Measurements from ENCODE around the gene ZNF18. TPM values are rescaled to one million over a fixed set of nuclear protein-coding genes. Genes with fewer than 3 reads are reported as not detected.

Gene ZNF18
- polyA plus RNA-seq, 3 donors = 4.0 to 8.9 (median 5.4) TPM

DNA sequence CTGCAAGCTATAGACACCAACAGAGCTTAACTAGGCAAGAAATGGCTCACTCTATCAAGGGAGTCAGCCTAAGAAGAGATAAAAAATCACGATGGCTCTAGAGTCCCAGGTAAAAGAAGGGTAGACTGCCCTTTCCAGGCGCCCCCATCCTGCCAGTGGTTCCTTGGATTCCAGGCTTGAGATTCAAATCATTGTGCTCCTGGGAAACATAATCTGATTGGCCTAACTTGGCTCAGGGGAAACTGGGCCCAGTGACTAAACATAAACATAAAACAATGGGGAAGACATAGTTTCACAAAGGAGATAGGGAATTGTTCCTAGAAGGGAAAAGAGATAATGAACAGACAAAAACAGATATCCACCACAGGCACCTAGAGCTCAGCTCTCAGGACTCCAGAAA, 56.4 kb downstream of the ZNF18 start:
- H3K36me3 ChIP-seq (replicated peaks in 1 of 2; ENCODE audit: control insufficient read depth in 1 of 2, insufficient read depth in 2 of 2, low read length in 2 of 2) = no peaks in the 10 kb centered on the region
- H4K20me1 ChIP-seq (ENCODE audit: insufficient read depth, low read length) = no peaks in the 10 kb centered on the region
- no peak overlapping the region for H3K4me2 ChIP-seq (replicated peaks; ENCODE audit: extremely low read depth, low read length, poor library complexity, severe bottlenecking)
- intact Hi-C loops (cut with micrococcal nuclease) = no loop called here
- no peaks in the 10 kb centered on the region for H3K79me2 ChIP-seq (ENCODE audit: insufficient read depth, low read length)
- H2AFZ ChIP-seq (ENCODE audit: insufficient read depth, low read depth, low read length, poor library complexity, severe bottlenecking) = no peak overlapping the region
- WGBS (ENCODE audit: insufficient coverage) = 83% methylated on average over 1 of the region's 2 CpGs
- H3K9me3 Mint-ChIP-seq = peaks cover 0 to 3% (median 0%) of the 10 kb centered on the region in 7 donors
- H3K4me3 ChIP-seq (replicated peaks in 1 of 3; ENCODE audit: low read depth in 2 of 3, low read length in 3 of 3) = no peak overlapping the region
- H3K4me1 Mint-ChIP-seq = no peaks in the 10 kb centered on the region
- no peak overlapping the region for H3K9ac ChIP-seq (ENCODE audit: insufficient read depth, low read length, poor library complexity, severe bottlenecking)
- DNase-seq = no peak
- no peak overlapping the region for H3K27ac ChIP-seq (ENCODE audit: low read depth in 1 of 2, low read length in 2 of 2)
- no peak overlapping the region for H3K27ac Mint-ChIP-seq
- peaks cover 0 to 2% (median 1%) of the 10 kb centered on the region in 3 donors for H3K27me3 Mint-ChIP-seq (ENCODE audit: low read depth in 3 of 3)
- H3K4me3 Mint-ChIP-seq = no peak overlapping the region
- H3K27me3 ChIP-seq (ENCODE audit: control insufficient read depth in 2 of 2, insufficient read depth in 2 of 2, low read length in 2 of 2) = no peaks in the 10 kb centered on the region
- TF ChIP-seq, protein P1, sequence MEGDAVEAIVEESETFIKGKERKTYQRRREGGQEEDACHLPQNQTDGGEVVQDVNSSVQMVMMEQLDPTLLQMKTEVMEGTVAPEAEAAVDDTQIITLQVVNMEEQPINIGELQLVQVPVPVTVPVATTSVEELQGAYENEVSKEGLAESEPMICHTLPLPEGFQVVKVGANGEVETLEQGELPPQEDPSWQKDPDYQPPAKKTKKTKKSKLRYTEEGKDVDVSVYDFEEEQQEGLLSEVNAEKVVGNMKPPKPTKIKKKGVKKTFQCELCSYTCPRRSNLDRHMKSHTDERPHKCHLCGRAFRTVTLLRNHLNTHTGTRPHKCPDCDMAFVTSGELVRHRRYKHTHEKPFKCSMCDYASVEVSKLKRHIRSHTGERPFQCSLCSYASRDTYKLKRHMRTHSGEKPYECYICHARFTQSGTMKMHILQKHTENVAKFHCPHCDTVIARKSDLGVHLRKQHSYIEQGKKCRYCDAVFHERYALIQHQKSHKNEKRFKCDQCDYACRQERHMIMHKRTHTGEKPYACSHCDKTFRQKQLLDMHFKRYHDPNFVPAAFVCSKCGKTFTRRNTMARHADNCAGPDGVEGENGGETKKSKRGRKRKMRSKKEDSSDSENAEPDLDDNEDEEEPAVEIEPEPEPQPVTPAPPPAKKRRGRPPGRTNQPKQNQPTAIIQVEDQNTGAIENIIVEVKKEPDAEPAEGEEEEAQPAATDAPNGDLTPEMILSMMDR (IDR thresholded peaks at IDR 0.05) = no peak
- H3K36me3 Mint-ChIP-seq = no peaks in the 10 kb centered on the region
- H3K9me3 ChIP-seq (replicated peaks in 1 of 2; ENCODE audit: control insufficient read depth in 1 of 2, insufficient read depth in 1 of 2, low read length in 2 of 2) = no peaks in the 10 kb centered on the region
- no peaks in the 10 kb centered on the region for H3K4me1 ChIP-seq (ENCODE audit: control insufficient read depth in 1 of 2, insufficient read depth in 2 of 2, low read length in 2 of 2)

DNA sequence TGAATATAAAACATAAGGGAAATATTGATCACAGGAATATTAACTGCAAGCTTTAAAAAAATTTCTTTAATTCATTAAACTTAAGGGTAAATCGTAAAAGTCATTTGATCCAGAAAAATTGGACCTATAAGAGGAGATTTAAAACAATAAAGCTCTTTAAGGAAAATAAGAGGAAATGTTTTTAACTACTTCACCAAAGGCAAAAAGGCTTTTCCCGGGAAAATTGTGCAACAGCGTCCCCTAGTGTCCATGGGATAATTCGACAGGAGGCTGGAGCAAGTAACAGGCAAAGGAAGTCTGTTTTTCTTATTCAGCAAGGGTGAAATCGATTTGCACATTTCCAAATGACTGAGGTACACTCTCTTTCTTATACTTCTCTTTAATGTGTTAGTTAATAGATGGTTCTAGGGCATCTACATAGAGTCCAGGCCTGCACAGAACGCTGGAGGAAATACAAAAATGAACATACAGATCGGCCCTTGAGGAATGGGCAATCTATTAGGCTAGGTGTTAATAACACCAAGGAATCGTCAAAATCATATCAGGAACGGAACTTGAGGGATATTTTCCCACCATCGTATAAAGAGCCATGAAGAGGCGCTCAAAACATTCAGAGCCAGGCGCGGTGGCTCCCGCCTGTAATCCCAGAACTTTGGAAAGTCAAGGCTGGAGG, 61.4 kb downstream of the ZNF18 start:
- H3K9me3 ChIP-seq (replicated peaks in 1 of 2; ENCODE audit: control insufficient read depth in 1 of 2, insufficient read depth in 1 of 2, low read length in 2 of 2) = no peaks in the 10 kb centered on the region
- Mint-ChIP-seq H3K4me1 (no peaks in the 10 kb centered on the region), H3K9me3 (peaks cover 0 to 3% (median 0%) of the 10 kb centered on the region in 7 donors), H3K27me3 (ENCODE audit: low read depth in 3 of 3) (peaks cover 0 to 2% (median 1%) of the 10 kb centered on the region in 3 donors), H3K4me3 (no peak overlapping the region), H3K27ac (no peak overlapping the region), H3K36me3 (no peaks in the 10 kb centered on the region)
- no peaks in the 10 kb centered on the region for H3K79me2 ChIP-seq (ENCODE audit: insufficient read depth, low read length)
- H3K4me1 ChIP-seq (ENCODE audit: control insufficient read depth in 1 of 2, insufficient read depth in 2 of 2, low read length in 2 of 2) = no peaks in the 10 kb centered on the region
- no peak for DNase-seq
- TF ChIP-seq, protein P1 (IDR thresholded peaks at IDR 0.05) = peak; percentile 78
- no peaks in the 10 kb centered on the region for H3K27me3 ChIP-seq (ENCODE audit: control insufficient read depth in 2 of 2, insufficient read depth in 2 of 2, low read length in 2 of 2)
- no peak overlapping the region for H3K4me3 ChIP-seq (replicated peaks in 1 of 3; ENCODE audit: low read depth in 2 of 3, low read length in 3 of 3)
- WGBS (ENCODE audit: insufficient coverage) = 74% methylated on average over 7 of the region's 14 CpGs
- no peak overlapping the region for H3K4me2 ChIP-seq (replicated peaks; ENCODE audit: extremely low read depth, low read length, poor library complexity, severe bottlenecking)
- H3K36me3 ChIP-seq (replicated peaks in 1 of 2; ENCODE audit: control insufficient read depth in 1 of 2, insufficient read depth in 2 of 2, low read length in 2 of 2) = no peaks in the 10 kb centered on the region
- no peak overlapping the region for H3K27ac ChIP-seq (ENCODE audit: low read depth in 1 of 2, low read length in 2 of 2)
- H4K20me1 ChIP-seq (ENCODE audit: insufficient read depth, low read length) = no peaks in the 10 kb centered on the region
- intact Hi-C loops (cut with micrococcal nuclease) = no loop called here
- H3K9ac ChIP-seq (ENCODE audit: insufficient read depth, low read length, poor library complexity, severe bottlenecking) = no peak overlapping the region
- H2AFZ ChIP-seq (ENCODE audit: insufficient read depth, low read depth, low read length, poor library complexity, severe bottlenecking) = no peak overlapping the region

Measured in CD14-positive monocyte (primary cell).